ENCODE results near the gene TPT1.
A peak's percentile ranks its signal among the peaks of the same experiment; 100 is the strongest.
"Not testable (repeated sequence)": the region's sequence is repeated elsewhere in the genome, so short reads cannot be mapped to it uniquely, and the experiment has no call there.

TPT1 gene

DNA sequence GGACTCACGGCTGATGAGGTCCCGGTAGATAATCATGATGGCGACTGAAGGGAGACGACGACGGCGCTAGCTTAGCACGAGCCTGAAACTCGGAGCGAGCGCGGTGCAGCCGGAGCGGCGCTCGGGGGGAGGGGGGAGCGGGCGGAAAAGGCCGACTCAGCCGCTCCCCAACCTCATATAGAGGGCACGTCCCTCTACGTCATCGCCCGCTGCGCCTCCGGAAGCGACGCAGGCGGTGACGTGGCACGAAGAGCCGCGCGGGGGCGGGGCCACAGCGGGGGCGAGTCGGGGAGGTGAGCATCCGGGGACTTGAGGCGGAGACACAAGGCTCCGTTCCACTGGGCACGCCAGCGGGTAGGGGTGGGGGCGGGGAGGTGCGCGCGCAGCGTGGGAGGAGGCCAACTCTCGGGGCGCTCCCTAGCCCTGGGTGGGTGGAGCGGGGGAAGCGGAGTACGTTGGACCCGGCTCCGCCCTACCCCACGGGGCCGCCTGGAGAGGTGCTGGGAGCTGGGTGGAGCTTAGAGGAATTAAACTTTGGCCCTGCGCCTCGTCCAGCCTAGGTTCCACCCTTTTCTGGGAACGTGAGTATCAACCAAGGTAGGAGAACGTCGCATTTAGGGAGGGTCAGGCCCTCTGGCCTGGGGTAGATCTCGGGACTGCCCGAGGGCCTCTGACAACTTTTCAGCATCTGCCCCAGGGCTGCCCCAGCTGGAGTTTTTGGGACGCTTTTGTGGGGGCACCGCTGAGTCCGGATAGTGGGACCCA lies at the start of gene TPT1:
Gene TPT1 (minus strand): TSS at position 150 of the 765 bp plus-strand sequence. CDS start 114 bp downstream, at position 36.
- Histone ChIP-seq H3K27me3 (ENCODE audit: control insufficient read depth, insufficient read depth, low read length) (no peaks in the 10 kb centered on the region), H3K36me3 (ENCODE audit: control insufficient read depth, insufficient read depth, low read length) (peaks cover 15% of the 10 kb centered on the region)

DNA sequence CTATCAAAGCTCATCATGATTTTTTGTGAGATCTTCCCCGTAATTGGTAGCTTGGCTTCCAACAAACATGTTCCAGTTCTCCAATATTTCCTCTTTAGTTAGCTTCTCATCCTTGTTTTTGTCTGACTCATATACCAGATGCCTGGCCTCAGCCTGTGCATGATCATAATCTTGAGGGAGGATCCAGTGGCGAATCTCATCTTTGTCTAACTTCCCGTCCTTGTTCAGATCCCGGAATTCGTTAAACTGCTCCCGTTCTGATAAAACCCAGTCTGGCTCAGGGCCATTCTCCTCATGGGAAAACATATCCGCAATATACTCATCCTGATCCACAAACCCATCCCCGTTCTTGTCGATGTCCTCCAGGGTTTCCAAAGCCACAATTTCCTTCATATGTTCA lies 49.4 kb upstream of the TPT1 start:
- not testable (repeated sequence) for H3K4me1 ChIP-seq (ENCODE audit: control insufficient read depth, insufficient read depth, low read length); H3K9ac ChIP-seq (ENCODE audit: low read length); H3K27me3 ChIP-seq (ENCODE audit: control insufficient read depth, insufficient read depth, low read length); H3K4me3 ChIP-seq (ENCODE audit: low read length); H3K9me3 ChIP-seq (ENCODE audit: control insufficient read depth, low read length); H3K36me3 ChIP-seq (ENCODE audit: control insufficient read depth, insufficient read depth, low read length)

More for the DNA sequence above, at the start of gene TPT1:
- Histone ChIP-seq H3K4me1 (ENCODE audit: control insufficient read depth, insufficient read depth, low read length) (peaks cover 17% of the 10 kb centered on the region), H3K4me3 (ENCODE audit: low read length) (peak within 1 kb of the TSS; percentile 100), H3K9me3 (ENCODE audit: control insufficient read depth, low read length) (no peaks in the 10 kb centered on the region), H3K9ac (ENCODE audit: low read length) (peak within 1 kb of the TSS; percentile 99)

DNA sequence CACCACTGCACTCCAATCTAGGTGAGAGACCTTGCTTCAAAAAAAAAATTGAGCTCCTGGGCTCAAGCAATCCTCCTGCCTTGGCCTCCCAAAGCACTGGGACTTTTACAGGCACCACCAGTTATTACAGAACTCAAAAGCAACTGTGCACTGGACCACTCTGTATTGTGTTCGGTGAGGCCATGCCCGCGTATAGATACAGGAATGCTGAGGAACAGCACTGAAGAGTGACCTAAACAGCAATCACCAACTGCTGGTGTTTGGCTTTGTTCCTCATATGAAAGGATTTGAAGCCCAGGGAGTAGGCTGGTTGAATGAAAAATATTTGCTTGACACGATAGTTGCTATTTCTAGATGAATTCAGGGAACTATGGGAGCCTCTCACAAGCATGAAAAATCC lies 47.7 kb upstream of the TPT1 start:
- Histone ChIP-seq H3K4me1 (ENCODE audit: control insufficient read depth, insufficient read depth, low read length) (no peaks in the 10 kb centered on the region), H3K36me3 (ENCODE audit: control insufficient read depth, insufficient read depth, low read length) (no peaks in the 10 kb centered on the region), H3K27me3 (ENCODE audit: control insufficient read depth, insufficient read depth, low read length) (no peaks in the 10 kb centered on the region), H3K4me3 (ENCODE audit: low read length) (no peak overlapping the region), H3K9me3 (ENCODE audit: control insufficient read depth, low read length) (no peaks in the 10 kb centered on the region), H3K9ac (ENCODE audit: low read length) (no peak overlapping the region)

DNA sequence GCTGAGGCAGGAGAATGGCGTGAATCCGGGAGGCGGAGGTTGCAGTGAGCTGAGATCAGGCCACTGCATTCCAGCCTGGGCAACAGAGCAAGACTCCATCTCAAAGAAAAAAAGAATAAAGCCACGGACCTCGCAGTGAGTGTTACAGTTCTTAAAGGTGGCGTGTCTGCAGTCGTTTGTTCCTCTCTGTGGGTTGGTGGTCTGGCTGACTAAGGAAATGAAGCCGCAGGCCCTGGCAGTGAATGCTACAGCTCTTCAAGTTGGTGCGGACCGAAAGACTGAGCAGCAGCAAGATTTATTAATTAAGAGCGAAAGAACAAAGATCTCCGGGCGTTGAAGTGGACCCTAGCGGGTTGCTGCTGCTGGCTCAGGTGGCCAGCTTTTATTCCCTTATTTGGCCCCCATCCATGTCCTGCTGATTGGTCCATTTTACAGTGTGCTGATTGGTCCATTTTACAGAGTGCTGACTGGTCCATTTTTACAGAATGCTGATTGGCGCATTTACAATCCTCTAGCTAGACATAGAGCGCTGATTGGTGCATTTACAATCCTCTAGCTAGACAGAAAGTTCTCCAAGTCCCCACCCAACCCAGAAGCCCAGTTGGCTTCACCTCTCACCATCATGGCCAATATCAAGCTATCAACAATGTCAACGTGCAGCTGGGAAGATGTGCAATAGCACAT lies 46.1 kb upstream of the TPT1 start:
- H3K4me3 ChIP-seq (ENCODE audit: low read length); H3K9me3 ChIP-seq (ENCODE audit: control insufficient read depth, low read length); H3K36me3 ChIP-seq (ENCODE audit: control insufficient read depth, insufficient read depth, low read length); H3K4me1 ChIP-seq (ENCODE audit: control insufficient read depth, insufficient read depth, low read length); H3K9ac ChIP-seq (ENCODE audit: low read length); H3K27me3 ChIP-seq (ENCODE audit: control insufficient read depth, insufficient read depth, low read length): not testable (repeated sequence)

DNA sequence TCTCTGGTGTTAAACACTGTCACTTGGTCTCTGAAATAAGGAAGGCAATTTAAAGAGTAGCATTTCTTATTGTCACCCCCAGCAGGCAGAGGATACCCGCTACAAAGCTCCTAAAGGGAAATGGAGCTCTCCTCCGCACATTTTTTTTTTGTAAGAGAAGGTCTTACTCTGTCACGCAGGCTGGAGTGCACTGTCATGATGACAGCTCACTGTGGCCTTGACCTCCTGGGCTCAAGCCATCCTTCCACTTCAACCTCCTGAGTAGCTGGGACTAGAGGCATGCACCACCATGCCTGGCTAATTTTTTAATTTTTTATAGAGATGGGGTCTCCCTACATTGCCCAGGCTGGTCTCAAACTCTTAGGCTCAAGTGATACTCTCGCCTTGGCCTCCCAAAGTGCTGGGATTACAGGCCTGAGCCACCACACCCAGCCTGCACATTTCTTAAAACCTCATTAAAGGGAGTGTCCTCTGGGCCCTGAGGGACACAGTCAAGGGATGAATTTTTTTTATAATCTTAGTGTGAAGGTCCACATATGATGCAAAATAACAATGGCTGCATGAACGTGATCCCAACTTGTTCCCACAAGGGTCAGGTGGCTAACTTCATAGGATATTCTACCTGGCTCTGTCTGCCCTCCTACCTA lies 45.0 kb upstream of the TPT1 start:
- Histone ChIP-seq H3K27me3 (ENCODE audit: control insufficient read depth, insufficient read depth, low read length) (no peaks in the 10 kb centered on the region), H3K36me3 (ENCODE audit: control insufficient read depth, insufficient read depth, low read length) (no peaks in the 10 kb centered on the region), H3K9me3 (ENCODE audit: control insufficient read depth, low read length) (no peaks in the 10 kb centered on the region), H3K4me3 (ENCODE audit: low read length) (no peak overlapping the region), H3K9ac (ENCODE audit: low read length) (no peak overlapping the region), H3K4me1 (ENCODE audit: control insufficient read depth, insufficient read depth, low read length) (no peaks in the 10 kb centered on the region)

DNA sequence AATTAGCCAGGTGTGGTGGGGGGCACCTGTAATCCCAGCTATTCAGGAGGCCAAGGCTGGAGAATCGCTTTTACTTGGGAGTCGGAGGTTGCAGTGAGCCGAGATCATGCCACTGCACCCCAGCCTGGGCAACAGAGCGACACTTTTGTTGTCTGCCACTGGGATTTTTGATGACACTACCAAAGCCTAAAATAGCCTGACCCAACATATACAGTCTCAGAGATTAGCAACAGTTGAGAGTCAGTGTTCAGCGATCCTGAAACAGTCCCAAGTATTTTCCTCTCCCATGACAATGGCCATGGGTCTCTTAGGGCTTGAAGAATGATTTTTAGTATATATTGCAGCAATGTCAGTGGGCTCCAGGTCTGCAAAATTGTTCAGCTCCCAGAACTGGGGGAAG lies 44.3 kb upstream of the TPT1 start:
- Histone ChIP-seq H3K9me3 (ENCODE audit: control insufficient read depth, low read length) (no peaks in the 10 kb centered on the region), H3K36me3 (ENCODE audit: control insufficient read depth, insufficient read depth, low read length) (no peaks in the 10 kb centered on the region), H3K4me3 (ENCODE audit: low read length) (no peak overlapping the region), H3K4me1 (ENCODE audit: control insufficient read depth, insufficient read depth, low read length) (no peaks in the 10 kb centered on the region), H3K9ac (ENCODE audit: low read length) (no peak overlapping the region), H3K27me3 (ENCODE audit: control insufficient read depth, insufficient read depth, low read length) (no peaks in the 10 kb centered on the region)

DNA sequence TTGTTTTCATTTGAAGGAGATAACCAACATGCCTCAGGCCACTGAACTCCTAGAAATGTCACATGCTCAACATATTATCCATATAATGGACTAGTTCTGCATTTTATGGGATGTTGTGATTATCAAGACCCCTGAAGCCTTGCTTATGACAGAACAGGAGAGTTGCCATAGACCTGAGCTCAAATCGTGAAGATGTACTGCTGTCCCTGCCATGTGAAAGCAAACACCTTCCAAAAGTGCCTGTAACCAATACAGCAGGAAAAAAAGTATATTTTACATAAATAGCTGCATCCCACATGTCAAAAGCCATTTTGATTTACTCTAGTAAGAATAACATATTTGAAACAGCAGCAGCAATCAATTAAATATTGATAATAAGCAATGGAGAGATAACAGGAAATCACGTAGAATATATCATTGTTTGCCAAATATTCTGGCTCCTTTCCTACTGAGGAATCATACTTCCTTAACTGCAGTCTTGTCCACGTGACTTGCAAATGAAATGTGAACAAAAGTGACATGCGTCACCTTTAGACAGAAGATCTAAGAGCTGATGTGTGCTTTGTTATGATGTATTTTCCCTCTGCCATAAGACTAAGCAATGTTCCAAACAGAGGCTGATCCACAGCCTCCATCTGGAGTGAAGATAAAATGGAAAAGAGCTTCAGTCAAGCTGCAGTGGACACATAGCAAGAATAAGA lies 43.6 kb upstream of the TPT1 start:
- Histone ChIP-seq H3K4me3 (ENCODE audit: low read length) (no peak overlapping the region), H3K4me1 (ENCODE audit: control insufficient read depth, insufficient read depth, low read length) (no peaks in the 10 kb centered on the region), H3K9me3 (ENCODE audit: control insufficient read depth, low read length) (no peaks in the 10 kb centered on the region), H3K9ac (ENCODE audit: low read length) (no peak overlapping the region), H3K27me3 (ENCODE audit: control insufficient read depth, insufficient read depth, low read length) (no peaks in the 10 kb centered on the region), H3K36me3 (ENCODE audit: control insufficient read depth, insufficient read depth, low read length) (no peaks in the 10 kb centered on the region)

DNA sequence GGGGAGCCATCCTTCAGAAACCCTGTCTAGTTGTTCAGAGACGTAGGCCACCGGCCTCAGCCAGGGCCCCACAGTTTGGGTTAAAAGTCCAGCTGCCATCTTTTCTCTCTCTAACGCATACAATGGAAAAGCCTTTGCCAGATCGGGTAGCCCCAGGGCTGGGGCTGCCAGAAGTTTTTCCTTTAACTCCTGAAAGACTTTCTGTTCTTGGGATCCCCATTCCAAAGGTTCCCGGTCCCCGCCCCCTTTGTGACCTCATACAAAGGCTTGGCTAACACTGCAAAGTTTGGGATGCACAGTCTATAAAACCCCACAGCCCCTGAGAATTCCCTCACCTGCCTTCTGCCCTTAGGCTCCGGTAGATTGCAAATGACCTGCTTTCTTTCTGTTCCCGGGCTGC lies 41.8 kb upstream of the TPT1 start:
- not testable (repeated sequence) for H3K4me3 ChIP-seq (ENCODE audit: low read length); H3K9ac ChIP-seq (ENCODE audit: low read length); H3K4me1 ChIP-seq (ENCODE audit: control insufficient read depth, insufficient read depth, low read length)

DNA sequence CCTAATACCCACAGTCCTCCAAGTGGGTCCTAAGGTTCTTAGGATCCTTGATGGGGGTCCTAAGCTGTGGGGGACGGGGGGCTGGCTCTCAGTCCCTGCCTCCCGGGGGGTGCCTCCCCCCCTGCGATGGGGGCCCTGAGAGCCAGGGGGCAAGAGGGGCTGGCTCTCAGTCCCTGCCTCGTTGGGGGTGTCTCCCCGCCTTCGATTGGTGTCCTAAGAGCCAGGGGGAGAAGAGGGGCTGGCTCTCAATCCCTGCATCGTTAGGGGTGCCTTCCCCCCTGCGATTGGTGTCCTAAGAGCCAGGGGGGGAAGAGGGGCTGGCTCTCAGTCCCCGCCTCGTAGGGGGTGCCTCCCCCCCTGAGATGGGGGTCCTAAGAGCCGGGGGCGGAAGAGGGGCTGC lies 40.2 kb upstream of the TPT1 start:
- Histone ChIP-seq H3K4me3 (ENCODE audit: low read length) (no peak overlapping the region), H3K9me3 (ENCODE audit: control insufficient read depth, low read length) (no peaks in the 10 kb centered on the region), H3K36me3 (ENCODE audit: control insufficient read depth, insufficient read depth, low read length) (no peaks in the 10 kb centered on the region), H3K27me3 (ENCODE audit: control insufficient read depth, insufficient read depth, low read length) (no peaks in the 10 kb centered on the region), H3K4me1 (ENCODE audit: control insufficient read depth, insufficient read depth, low read length) (no peaks in the 10 kb centered on the region), H3K9ac (ENCODE audit: low read length) (no peak overlapping the region)

More for the DNA sequence above, 41.8 kb upstream of the TPT1 start:
- H3K36me3 ChIP-seq (ENCODE audit: control insufficient read depth, insufficient read depth, low read length); H3K9me3 ChIP-seq (ENCODE audit: control insufficient read depth, low read length); H3K27me3 ChIP-seq (ENCODE audit: control insufficient read depth, insufficient read depth, low read length): not testable (repeated sequence)

DNA sequence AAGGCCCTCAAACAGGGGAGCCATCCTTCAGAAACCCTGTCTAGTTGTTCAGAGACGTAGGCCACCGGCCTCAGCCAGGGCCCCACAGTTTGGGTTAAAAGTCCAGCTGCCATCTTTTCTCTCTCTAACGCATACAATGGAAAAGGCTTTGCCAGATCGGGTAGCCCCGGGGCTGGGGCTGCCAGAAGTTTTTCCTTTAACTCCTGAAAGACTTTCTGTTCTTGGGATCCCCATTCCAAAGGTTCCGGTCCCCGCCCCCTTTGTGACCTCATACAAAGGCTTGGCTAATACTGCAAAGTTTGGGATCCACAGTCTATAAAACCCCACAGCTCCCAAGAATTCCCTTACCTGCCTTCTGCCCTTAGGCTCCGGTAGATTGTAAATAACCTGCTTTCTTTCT lies 39.7 kb upstream of the TPT1 start:
- H3K36me3 ChIP-seq (ENCODE audit: control insufficient read depth, insufficient read depth, low read length); H3K9ac ChIP-seq (ENCODE audit: low read length); H3K9me3 ChIP-seq (ENCODE audit: control insufficient read depth, low read length); H3K4me1 ChIP-seq (ENCODE audit: control insufficient read depth, insufficient read depth, low read length); H3K27me3 ChIP-seq (ENCODE audit: control insufficient read depth, insufficient read depth, low read length); H3K4me3 ChIP-seq (ENCODE audit: low read length): not testable (repeated sequence)

DNA sequence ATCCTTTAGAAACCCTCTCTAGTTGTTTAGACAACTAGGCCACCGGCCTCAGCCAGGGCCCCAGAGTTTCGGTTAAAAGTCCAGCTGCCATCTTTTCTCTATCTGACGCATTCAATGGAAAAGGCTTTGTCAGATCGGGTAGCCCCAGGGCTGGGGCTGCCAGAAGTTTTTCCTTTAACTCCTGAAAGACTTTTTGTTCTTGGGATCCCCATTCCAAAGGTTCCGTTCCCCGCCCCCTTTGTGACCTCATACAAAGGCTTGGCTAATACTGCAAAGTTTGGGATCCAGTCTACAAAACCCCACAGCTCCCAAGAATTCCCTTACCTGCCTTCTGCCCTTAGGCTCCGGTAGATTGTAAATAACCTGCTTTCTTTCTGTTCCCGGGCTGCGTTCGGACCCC lies 38.5 kb upstream of the TPT1 start:
- not testable (repeated sequence) for H3K9ac ChIP-seq (ENCODE audit: low read length); H3K4me1 ChIP-seq (ENCODE audit: control insufficient read depth, insufficient read depth, low read length); H3K36me3 ChIP-seq (ENCODE audit: control insufficient read depth, insufficient read depth, low read length); H3K27me3 ChIP-seq (ENCODE audit: control insufficient read depth, insufficient read depth, low read length); H3K9me3 ChIP-seq (ENCODE audit: control insufficient read depth, low read length); H3K4me3 ChIP-seq (ENCODE audit: low read length)

DNA sequence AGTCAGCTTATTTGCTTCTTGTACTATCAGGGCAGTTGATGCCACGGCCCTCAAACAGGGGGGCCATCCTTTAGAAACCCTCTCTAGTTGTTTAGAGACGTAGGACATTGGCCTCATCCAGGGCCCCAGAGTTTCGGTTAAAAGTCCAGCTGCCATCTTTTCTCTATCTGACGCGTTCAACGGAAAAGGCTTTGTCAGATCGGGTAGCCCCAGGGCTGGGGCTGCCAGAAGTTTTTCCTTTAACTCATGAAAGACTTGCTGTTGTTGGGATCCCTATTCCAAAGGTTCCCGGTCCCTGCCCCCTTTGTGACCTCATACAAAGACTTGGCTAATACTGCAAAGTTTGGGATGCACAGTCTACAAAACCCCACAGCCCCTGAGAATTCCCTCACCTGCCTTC lies 37.8 kb upstream of the TPT1 start:
- not testable (repeated sequence) for H3K4me1 ChIP-seq (ENCODE audit: control insufficient read depth, insufficient read depth, low read length); H3K9me3 ChIP-seq (ENCODE audit: control insufficient read depth, low read length); H3K27me3 ChIP-seq (ENCODE audit: control insufficient read depth, insufficient read depth, low read length); H3K36me3 ChIP-seq (ENCODE audit: control insufficient read depth, insufficient read depth, low read length); H3K9ac ChIP-seq (ENCODE audit: low read length); H3K4me3 ChIP-seq (ENCODE audit: low read length)

Data from mucosa of stomach (tissue), 1 donor.